SH-SY5Y (cell line): ENCODE results near the gene ZBTB5.

Experiments
- GATA2 ChIP-seq: IDR thresholded peaks from 2 replicates; pipeline ENCODE4 v1.6.1; 2011; ENCODE audit warnings: mild to moderate bottlenecking, low read depth, low read length
- GATA3 ChIP-seq: IDR thresholded peaks from 2 replicates; pipeline ENCODE4 v1.6.1; 2011; ENCODE audit warnings: low read depth, mild to moderate bottlenecking, low read length, moderate library complexity

DNA sequence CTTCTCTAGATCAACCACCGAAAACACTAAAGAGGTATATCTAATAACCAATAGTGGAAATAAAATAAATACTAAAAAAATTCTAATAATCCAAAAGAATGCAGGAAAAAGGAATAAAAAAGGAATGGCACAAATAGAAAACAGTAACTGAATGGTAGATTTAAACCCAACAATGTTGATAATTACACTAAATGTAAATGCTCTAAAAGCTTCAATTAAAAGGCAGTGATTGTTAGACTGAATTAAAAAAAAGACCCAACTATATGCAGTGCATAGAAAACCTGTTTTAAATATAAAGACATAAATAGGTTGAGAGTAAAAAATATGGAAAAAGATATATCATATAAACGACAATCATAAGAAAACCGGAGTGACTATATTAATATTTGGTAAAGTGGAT lies 9.2 kb upstream of the ZBTB5 start:
- TF ChIP-seq GATA3, result no peak
- no peak for TF ChIP-seq GATA2
